ENCODE data around the gene SLC2A1. TPM values are rescaled to one million over a fixed set of nuclear protein-coding genes. Genes with fewer than 3 reads are reported as not detected.

Gene SLC2A1
- total RNA-seq, 1 experiment from 2014 or later, result 549 TPM

DNA sequence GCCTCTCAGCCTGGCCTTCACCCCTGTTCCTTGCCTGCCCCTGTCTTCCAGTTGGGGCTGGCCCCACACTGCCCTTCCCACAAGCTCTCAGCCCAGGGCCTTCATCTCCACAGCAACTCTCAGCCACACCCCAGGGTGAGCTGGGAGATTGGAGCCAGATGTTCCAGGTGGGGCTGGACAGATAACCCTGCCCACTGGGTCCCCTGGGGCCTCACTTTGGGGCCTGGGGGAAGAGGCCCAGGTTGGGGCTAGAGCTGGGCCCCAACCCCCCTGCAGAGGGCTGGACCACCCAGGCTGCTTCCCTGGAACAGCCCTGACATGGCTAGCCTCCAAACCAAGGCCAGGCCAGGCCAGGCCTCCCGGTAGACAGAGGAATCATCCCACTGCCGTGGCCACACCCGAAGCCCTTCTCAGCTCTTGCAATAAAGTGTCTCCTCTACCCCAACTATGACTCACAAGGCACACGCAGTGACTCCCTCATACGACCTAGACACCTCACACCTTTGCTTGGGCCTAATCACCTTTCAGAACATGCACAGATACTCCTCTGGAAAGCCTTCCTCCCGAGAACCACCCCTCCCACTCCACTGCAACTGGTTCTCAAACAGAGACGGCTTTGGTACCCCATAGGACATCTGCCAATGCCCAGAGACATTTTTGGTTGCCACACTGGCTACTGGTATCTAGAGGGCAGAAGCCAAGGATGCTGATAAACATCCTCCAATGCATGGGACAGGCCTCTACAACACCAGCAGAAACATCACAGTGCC is 22.2 kb downstream of the SLC2A1 start:
- in situ Hi-C loops (cut with HindIII; ENCODE audit: low pct_unique_long_range_greater_than_20kb, low sequenced_read_pairs), result no loop called here
- peak; percentile 79 for DNase-seq (ENCODE audit: low read depth)

- in situ Hi-C loops (cut with HindIII; ENCODE audit: low pct_unique_long_range_greater_than_20kb, low sequenced_read_pairs), result no loop called here
- peak; percentile 7 for DNase-seq (ENCODE audit: low read depth)
Observed at GRCh38 chr1:42935971-42936308, 22.7 kb downstream of the SLC2A1 start.

GRCh38 chr1:42935313-42935895 is 23.3 kb downstream of the SLC2A1 start:
- in situ Hi-C loops (cut with HindIII; ENCODE audit: low pct_unique_long_range_greater_than_20kb, low sequenced_read_pairs), result no loop called here
- no peak for DNase-seq (ENCODE audit: low read depth)

GRCh38 chr1:42934541-42935312 is 23.9 kb downstream of the SLC2A1 start:
- DNase-seq (ENCODE audit: low read depth), result no peak
- in situ Hi-C loops (cut with HindIII; ENCODE audit: low pct_unique_long_range_greater_than_20kb, low sequenced_read_pairs), result no loop called here

DNA sequence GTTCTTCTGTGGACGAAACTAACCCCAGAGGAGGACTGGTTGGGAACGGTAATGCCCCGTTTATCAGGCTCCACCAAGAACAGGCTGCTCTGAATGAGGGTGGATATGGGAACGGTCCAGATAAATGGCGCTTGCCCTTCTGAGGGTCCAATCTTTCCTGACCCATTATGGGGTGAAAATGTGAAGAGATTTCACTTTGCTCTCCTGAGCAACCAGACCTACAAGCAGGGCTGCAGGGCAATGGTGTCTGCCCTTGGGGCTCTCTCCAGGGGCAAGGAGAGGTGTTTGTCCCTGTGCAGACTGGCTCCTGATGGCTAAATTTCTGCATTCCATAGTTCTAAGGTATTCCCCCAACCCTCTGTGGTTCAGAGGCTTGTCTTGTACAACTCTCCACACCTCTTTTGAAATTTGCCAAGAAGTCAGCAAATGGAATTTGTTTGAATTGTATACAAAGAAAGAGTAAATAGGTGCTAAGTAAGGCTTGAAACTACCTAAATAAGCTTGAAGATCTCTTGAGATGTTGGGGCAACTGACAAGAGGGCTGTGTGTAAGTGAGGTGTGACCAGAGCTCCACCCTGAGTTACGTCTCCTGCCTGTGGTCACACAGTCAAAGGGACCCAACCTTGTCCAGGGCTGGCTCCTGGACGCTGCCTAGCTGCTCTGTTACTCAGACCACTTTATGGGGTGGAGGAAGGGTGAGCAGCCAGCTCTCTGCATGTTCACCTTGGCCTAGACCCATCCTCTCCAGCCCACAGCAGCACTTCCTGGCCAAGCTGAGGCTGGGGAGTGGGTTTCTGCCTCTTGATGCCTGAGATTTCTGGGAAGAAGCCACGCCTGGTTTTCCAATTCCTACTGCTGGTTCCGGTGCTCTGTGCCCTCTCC is 24.8 kb downstream of the SLC2A1 start:
- peak; percentile 8 for DNase-seq (ENCODE audit: low read depth)
- in situ Hi-C loops (cut with HindIII; ENCODE audit: low pct_unique_long_range_greater_than_20kb, low sequenced_read_pairs), result no loop called here

DNA sequence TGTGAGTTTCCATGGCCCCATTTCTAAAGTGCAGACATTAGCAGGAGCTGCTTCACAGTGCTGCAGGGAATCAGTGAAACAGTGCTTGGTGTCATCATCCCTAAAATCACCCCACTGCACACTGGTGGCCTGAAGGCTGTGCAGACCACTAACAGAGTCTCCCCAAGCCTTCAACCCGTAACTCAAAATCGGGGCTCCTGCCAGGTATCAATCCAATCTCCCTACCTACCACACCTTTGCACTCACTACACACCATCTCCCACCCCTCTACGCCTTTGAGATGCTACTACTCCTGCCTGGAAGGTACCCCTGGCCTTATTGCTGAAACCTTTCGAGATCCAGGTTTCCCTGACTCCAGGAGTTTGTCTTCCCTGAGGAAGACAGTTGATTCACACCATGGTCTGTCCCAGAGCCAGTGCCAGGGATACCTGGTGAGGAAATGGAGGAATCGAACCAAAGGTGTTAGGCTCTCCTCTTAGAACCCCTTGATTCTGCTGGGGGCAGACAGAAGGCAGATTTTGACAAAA is 25.5 kb downstream of the SLC2A1 start:
- in situ Hi-C loops (cut with HindIII; ENCODE audit: low pct_unique_long_range_greater_than_20kb, low sequenced_read_pairs), result no loop called here
- no peak for DNase-seq (ENCODE audit: low read depth)

GRCh38 chr1:42932442-42932941 is 26.2 kb downstream of the SLC2A1 start:
- DNase-seq (ENCODE audit: low read depth), result no peak
- in situ Hi-C loops (cut with HindIII; ENCODE audit: low pct_unique_long_range_greater_than_20kb, low sequenced_read_pairs), result no loop called here

GRCh38 chr1:42931911-42932422 is 26.7 kb downstream of the SLC2A1 start:
- peak; percentile 83 for DNase-seq (ENCODE audit: low read depth)
- in situ Hi-C loops (cut with HindIII; ENCODE audit: low pct_unique_long_range_greater_than_20kb, low sequenced_read_pairs), result no loop called here

GRCh38 chr1:42931108-42931539 is 27.5 kb downstream of the SLC2A1 start:
- DNase-seq (ENCODE audit: low read depth), result peak; percentile 47
- in situ Hi-C loops (cut with HindIII; ENCODE audit: low pct_unique_long_range_greater_than_20kb, low sequenced_read_pairs), result no loop called here

DNA sequence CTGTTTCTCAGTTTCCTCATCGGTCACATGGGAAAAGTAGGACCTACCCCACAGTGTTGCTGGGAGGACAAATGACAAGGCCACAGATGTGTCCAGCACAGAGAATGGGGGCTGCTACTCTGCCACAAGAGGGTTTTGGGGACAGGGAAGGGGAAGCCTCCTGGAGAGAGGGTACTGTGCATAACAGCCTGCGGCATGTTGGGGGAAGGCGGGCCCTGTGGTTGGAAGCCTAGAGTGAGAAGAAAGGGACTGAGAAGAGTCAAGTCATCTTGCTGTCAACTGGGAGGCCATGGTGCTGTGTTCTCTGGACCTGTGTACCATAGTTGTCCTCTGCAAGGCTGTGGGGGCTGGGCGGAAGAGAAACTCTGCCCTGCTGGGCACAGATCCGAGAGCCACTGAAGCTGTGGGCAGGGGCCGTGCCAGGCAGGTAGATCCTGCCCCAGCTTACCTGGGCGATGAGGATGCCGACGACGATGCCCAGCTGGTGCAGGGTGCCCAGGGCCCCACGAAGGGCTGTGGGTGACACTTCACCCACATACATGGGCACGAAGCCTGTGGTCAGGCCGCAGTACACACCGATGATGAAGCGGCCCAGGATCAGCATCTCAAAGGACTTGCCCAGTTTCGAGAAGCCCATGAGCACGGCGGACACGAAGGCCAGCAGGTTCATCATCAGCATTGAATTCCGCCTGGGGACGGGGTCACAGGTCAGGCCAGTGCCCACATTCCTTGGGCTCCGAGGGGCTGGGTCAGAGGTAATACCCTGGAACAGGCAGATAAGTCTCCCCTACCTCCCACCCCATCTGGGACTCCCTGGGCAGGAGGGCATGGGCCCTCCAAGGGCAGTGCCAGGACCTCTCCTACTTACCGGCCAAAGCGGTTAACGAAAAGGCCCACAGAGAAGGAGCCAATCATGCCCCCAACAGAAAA is 28.2 kb downstream of the SLC2A1 start:
- in situ Hi-C loops (cut with HindIII; ENCODE audit: low pct_unique_long_range_greater_than_20kb, low sequenced_read_pairs), result no loop called here
- no peak for DNase-seq (ENCODE audit: low read depth)

- DNase-seq (ENCODE audit: low read depth), result no peak
- in situ Hi-C loops (cut with HindIII; ENCODE audit: low pct_unique_long_range_greater_than_20kb, low sequenced_read_pairs), result no loop called here
Observed at GRCh38 chr1:42929434-42930177, 29.1 kb downstream of the SLC2A1 start.

GRCh38 chr1:42928859-42929258 is 29.8 kb downstream of the SLC2A1 start:
- in situ Hi-C loops (cut with HindIII; ENCODE audit: low pct_unique_long_range_greater_than_20kb, low sequenced_read_pairs), result no loop called here
- no peak for DNase-seq (ENCODE audit: low read depth)

- peak; percentile 16 for DNase-seq (ENCODE audit: low read depth)
- in situ Hi-C loops (cut with HindIII; ENCODE audit: low pct_unique_long_range_greater_than_20kb, low sequenced_read_pairs), result no loop called here
Observed at GRCh38 chr1:42927920-42928505, 30.7 kb downstream of the SLC2A1 start.

DNA sequence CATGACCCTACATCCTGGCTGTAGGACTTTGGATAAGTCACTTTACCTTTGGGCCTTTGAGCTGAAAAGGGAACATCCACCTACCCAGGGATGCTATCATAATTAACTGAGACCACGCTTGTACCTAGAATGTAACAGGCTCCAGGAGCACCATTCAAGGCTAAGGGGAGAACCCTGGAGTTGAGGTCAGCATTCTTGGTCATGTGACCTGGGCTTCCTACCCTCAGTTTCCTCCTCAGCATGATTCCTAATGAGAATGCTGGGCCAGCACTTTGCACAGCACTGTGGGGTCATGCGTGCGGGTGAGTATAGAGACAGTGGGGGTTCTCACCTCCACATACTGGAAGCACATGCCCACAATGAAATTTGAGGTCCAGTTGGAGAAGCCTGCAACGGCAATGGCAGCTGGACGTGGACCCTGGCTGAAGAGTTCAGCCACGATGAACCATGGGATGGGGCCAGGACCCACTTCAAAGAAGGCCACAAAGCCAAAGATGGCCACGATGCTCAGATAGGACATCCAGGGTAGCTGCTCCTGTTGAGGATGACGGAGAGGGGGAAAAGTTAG is 31.3 kb downstream of the SLC2A1 start:
- in situ Hi-C loops (cut with HindIII; ENCODE audit: low pct_unique_long_range_greater_than_20kb, low sequenced_read_pairs), result no loop called here
- no peak for DNase-seq (ENCODE audit: low read depth)

GRCh38 chr1:42926879-42927242 is 31.8 kb downstream of the SLC2A1 start:
- in situ Hi-C loops (cut with HindIII; ENCODE audit: low pct_unique_long_range_greater_than_20kb, low sequenced_read_pairs), result no loop called here
- no peak for DNase-seq (ENCODE audit: low read depth)
